Ectodermal cell (in vitro differentiated cells): ENCODE results near the gene DNAH17.

Source experiments
- H3K27ac ChIP-seq: 2 replicates; pipeline ENCODE4 v1.7.0; 2013; ENCODE audit warnings: mild to moderate bottlenecking, low read depth, low read length; ENCODE audit not compliant: insufficient read depth, poor library complexity, severe bottlenecking
- H3K27me3 ChIP-seq: 2 replicates; pipeline ENCODE4 v1.7.0; 2013; ENCODE audit warnings: mild to moderate bottlenecking, low read length; ENCODE audit not compliant: insufficient read depth, control insufficient read depth, poor library complexity, severe bottlenecking
- H3K36me3 ChIP-seq: one replicate; pipeline ENCODE4 v1.7.0; 2013; ENCODE audit warnings: low read length; ENCODE audit not compliant: control insufficient read depth, insufficient read depth
- H3K4me1 ChIP-seq: one replicate; pipeline ENCODE4 v1.7.0; 2013; ENCODE audit warnings: low read length; ENCODE audit not compliant: control insufficient read depth, insufficient read depth
- H3K4me3 ChIP-seq: 2 replicates; pipeline ENCODE4 v1.7.0; 2013; ENCODE audit warnings: low read depth, low read length, control low read depth; ENCODE audit not compliant: insufficient read depth
- H3K9me3 ChIP-seq: 2 replicates; pipeline ENCODE4 v1.7.0; 2013; ENCODE audit warnings: mild to moderate bottlenecking, low read length, moderate library complexity; ENCODE audit not compliant: control insufficient read depth
- WGBS, 2 experiments: methylation state at CpG; one replicate each; pipeline ENCODE4 v1.1.7; 2013; ENCODE audit warnings: missing lambda C conversion rate in 2 of 2; 5-methylcytosine and 5-hydroxymethylcytosine counted together

The DNAH17 gene

DNA sequence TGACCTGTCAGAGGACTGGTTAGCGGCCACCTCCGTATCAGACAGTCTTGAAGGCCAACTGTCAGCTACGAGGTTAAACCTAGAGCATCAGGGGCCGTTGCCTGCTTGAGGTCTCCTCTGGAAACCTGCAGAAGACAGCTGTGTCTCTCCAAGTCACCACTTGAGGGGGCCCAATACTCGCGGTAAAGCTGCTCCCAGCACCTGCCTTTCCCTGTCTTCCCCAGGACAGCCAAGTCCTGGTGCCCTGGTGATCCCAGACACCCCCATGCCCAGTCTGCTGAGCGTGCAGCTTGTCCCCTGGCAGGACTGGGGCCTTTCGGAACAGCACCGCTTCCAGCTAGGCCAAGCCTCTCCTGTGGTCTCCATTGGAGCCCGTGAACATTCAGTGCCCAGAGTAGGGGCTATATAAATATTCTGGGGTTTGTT is 80.1 kb downstream of the DNAH17 start:
- H3K4me1 ChIP-seq: no peaks in the 10 kb centered on the region
- no peaks in the 10 kb centered on the region for H3K9me3 ChIP-seq
- no peaks in the 10 kb centered on the region for H3K27me3 ChIP-seq
- H3K36me3 ChIP-seq: no peaks in the 10 kb centered on the region
- H3K27ac ChIP-seq: no peak overlapping the region
- no peak overlapping the region for H3K4me3 ChIP-seq
- WGBS, 2 experiments: 37 to 41% methylated on average over 10 of the region's 10 CpGs

DNA sequence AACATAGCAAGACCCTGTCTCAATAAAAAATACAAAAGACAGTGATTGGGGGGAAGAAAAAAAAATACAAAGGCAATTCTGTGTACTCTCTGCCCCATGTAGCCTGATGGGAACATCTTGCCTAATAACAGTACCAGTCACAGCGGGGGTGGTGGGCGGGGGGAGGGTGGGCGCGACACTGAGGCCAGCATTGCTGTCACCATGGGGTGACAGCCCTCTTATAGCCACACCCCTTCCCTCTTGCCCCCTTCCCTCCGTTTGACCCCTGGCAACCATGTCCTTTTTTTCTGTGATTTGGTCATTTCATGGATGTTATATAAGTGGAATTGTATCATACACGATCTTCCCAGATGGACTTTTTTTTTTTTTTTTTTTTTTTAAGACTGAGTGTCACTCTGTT is 80.9 kb downstream of the DNAH17 start:
- 79 to 85% methylated on average over 5 to 6 of the region's 6 CpGs for WGBS, 2 experiments
- Histone ChIP-seq H3K27me3 (no peaks in the 10 kb centered on the region), H3K27ac (no peak overlapping the region), H3K9me3 (no peaks in the 10 kb centered on the region), H3K36me3 (no peaks in the 10 kb centered on the region), H3K4me3 (no peak overlapping the region), H3K4me1 (no peaks in the 10 kb centered on the region)

DNA sequence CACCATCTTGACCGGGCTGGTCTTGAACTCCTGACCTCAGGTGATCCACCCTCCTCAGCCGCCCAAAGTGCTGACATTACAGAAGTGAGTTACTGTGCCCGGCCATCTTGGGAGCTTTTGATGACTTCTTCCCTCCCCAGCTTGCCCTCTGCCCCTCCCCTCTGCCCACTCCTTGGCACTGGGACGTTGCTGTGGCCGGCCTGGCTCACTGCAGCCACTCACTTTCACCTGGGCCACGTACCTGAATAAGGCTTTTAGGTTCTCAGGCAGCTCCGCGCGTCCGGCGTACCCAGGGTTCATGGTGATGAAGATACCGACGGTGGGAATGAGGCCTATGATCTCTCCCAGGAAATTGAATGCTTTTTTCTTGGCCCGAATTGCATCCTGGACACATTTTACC is 81.6 kb downstream of the DNAH17 start:
- Histone ChIP-seq H3K4me3 (no peak overlapping the region), H3K36me3 (no peaks in the 10 kb centered on the region), H3K27me3 (no peaks in the 10 kb centered on the region), H3K9me3 (no peaks in the 10 kb centered on the region), H3K27ac (no peak overlapping the region), H3K4me1 (no peaks in the 10 kb centered on the region)
- WGBS, 2 experiments: 92 to 93% methylated on average over 14 of the region's 14 CpGs

DNA sequence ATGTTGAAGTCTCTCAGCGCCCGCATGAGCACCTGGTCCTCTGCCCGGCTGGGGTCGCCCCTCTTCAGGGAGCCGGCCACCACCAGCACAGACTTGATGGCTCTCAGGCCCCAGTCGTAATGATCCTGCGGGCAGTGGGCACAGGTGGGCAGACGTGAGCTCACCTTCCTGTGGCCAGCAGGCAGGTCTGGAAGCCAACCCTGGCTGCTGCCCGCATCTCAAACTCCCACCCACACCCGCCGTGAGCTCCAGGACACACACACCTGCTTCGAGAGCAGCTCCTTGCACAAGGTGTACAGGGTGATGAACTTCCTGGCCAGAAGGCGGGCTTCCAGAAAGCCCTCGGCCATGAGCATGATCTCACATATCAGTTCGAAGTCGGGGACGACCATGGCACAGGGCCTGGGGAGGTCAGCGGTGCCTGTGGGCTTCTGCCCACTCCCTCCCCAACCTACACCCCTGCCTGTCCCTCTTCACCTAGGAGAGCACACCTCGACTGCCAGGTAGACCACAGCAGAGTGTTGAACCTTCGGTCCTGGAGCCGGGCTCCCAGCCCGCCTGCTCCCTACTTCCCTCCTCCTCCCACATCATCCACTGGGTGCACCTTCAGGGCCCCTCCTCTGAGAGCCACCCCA is 82.4 kb downstream of the DNAH17 start:
- no peak overlapping the region for H3K4me3 ChIP-seq
- no peaks in the 10 kb centered on the region for H3K4me1 ChIP-seq
- H3K9me3 ChIP-seq: no peaks in the 10 kb centered on the region
- H3K27ac ChIP-seq: no peak overlapping the region
- H3K27me3 ChIP-seq: no peaks in the 10 kb centered on the region
- no peaks in the 10 kb centered on the region for H3K36me3 ChIP-seq
- WGBS, 2 experiments: 91% methylated on average over 22 of the region's 22 CpGs

DNA sequence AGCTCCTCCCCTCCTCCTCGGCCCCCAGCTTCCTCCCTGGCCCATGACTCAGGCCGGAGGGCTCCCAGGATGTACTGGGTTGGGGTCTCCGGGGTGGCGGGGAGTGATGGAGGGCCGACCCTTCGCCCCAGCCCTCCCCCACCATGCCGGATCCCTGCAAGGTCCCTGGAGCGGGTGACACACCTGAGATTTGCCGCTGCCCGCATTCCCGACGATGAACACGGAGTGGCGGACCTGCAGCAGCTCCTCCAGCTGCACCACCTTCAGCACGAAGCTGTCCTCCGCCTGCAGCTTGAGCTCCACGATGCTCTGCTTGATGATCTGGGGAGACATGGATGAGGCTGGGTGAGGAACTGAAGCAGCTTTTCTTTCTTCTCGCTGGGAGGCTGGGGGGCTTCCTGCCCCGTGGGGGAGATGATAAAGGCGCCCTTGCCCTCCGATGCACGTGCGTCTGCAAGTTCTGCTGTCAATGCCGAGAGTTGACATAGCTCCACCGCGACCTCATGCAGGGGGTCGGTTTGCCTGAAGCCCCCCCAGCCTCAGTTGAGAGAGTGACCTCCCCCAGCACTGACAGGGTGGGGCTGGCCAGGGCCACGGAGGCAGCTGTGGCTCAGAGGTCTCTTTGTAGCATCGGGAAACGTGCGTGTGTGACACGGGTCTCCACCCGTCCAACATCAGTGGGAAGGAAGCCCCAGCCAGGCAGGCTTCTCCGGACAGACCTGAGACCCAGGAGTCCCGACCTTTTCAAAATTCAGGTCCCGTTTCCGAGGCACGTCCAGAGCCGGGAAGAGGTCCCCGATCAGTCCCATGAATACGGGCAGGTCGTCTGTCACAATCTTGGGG is 83.1 kb downstream of the DNAH17 start:
- H3K4me3 ChIP-seq: no peak overlapping the region
- H3K27me3 ChIP-seq: no peaks in the 10 kb centered on the region
- no peaks in the 10 kb centered on the region for H3K9me3 ChIP-seq
- no peaks in the 10 kb centered on the region for H3K36me3 ChIP-seq
- 89% methylated on average over 42 of the region's 42 CpGs for WGBS, 2 experiments
- no peak overlapping the region for H3K27ac ChIP-seq
- H3K4me1 ChIP-seq: no peaks in the 10 kb centered on the region

DNA sequence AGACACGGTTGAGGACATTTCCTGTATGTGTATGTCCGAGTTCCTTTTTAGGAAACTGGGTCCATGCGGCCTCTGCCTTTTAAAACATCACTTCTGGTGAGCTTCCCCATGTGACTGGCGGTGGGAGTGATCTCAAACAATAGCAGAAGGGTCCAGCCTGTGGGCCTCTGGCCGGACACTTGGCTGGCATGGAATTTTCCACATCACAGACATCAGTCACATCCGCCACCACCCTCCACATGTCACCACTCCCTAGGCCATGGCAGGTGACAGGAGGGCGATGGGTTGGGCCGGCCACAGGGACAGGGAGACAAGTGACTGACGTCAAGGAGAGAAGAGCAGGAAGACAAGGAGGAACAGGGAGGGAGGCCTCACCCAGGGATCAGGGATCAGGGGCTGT is 83.7 kb downstream of the DNAH17 start:
- H3K4me3 ChIP-seq: no peak overlapping the region
- no peaks in the 10 kb centered on the region for H3K4me1 ChIP-seq
- no peaks in the 10 kb centered on the region for H3K27me3 ChIP-seq
- 85 to 87% methylated on average over 9 of the region's 9 CpGs for WGBS, 2 experiments
- H3K36me3 ChIP-seq: no peaks in the 10 kb centered on the region
- no peaks in the 10 kb centered on the region for H3K9me3 ChIP-seq
- no peak overlapping the region for H3K27ac ChIP-seq

DNA sequence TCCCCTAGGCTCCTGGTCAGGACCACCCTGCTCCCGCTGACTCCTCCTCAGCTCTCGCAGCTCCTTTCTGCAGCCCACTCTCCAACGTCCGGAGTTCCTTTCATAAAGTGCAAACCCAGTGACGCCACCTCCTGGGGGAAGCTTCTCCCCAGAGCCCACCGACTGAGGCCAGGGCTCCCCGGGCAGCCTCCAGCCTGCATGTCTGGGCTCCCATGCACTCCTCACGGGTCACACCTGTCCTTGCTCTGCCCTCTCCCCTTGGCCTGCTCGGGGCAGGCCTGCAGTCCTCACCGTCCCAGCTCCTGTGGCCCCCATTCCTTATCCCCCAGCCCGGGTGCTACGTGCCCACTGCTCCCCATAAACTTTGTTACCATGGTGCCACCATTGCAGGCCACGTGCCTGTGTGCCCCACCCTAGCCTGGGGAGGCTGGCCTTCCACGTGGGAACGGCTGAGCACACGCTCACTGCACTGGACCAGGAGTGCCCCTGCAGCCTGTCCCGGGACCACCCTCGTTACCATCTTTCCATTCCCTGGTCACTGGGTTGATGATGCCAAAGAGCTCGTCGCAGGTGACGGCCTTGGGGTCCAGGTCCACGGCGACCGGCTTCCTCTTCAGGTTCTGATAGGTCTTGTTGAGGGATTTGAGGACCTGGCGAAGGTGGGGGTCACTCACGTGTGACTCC is 84.9 kb downstream of the DNAH17 start:
- Histone ChIP-seq H3K4me1 (no peaks in the 10 kb centered on the region), H3K4me3 (no peak overlapping the region), H3K36me3 (no peaks in the 10 kb centered on the region), H3K27ac (no peak overlapping the region), H3K27me3 (no peaks in the 10 kb centered on the region), H3K9me3 (no peaks in the 10 kb centered on the region)
- 90 to 91% methylated on average over 26 of the region's 26 CpGs for WGBS, 2 experiments

DNA sequence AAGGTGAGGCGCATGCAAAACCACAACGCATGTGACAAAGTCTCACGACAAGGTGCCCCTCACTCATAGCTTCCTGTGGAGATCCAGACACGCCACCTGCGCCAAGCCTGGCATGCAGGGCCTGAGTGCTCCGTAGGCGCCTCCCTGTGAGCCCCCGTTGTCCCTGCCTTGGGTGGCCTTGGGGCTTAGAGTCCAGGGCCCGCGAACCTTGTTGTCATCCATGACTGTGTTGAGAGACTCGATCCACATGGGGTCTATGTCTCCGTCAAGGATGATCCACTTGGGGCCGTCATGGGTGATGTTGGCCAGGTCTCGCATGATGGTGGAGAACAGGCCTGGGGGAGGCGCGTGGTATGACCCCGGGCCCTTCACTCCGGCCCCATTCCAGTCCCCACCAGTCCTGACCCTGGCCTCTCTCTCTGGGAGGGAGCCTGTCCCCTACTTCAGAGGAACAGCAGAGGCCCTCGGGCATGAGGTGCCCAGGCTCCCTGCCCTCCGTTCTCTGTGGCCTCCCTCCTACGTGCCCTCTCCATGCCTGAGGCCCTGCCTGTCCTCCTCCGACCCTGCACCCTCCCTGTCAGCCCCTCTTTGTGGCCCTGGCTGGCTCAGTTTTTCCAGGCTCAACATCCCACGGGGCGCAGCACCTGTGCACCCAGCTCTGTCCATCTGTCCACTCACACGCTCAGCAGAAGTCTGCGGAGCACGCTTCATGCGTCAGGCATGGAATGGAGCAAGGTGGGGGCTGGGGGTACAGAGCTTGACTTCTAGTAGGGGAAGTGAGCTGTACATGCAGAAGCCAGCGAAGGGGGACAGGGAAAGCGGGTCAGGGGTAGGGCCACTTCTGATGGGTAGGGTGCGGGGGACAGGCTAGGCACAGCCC is 85.7 kb downstream of the DNAH17 start:
- Histone ChIP-seq H3K9me3 (no peaks in the 10 kb centered on the region), H3K36me3 (no peaks in the 10 kb centered on the region), H3K27me3 (no peaks in the 10 kb centered on the region), H3K4me3 (no peak overlapping the region), H3K27ac (no peak overlapping the region), H3K4me1 (no peaks in the 10 kb centered on the region)
- 94 to 95% methylated on average over 31 of the region's 31 CpGs for WGBS, 2 experiments

DNA sequence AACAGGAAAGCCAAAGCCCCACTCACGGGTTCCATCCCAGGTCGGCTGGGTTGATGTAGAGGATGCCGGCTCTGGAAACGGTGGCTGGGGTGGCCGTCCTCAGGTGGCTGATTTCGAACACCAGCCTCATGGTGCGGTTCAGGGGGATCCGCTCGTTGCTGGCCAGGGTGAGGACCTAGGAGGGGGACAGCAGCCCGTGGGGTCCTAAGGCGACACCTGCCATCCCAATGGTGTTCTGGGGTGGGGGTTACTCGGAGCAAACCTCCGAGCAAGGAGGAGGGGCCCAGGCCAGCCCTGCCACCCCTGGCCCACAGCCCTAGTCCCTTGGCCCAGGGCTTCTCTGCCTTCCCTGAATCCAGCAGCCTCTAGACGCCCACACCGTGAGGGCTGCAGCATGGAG is 86.5 kb downstream of the DNAH17 start:
- Histone ChIP-seq H3K9me3 (no peaks in the 10 kb centered on the region), H3K4me3 (no peak overlapping the region), H3K4me1 (no peaks in the 10 kb centered on the region), H3K36me3 (no peaks in the 10 kb centered on the region), H3K27me3 (peaks cover 2% of the 10 kb centered on the region), H3K27ac (no peak overlapping the region)
- WGBS, 2 experiments: 93 to 94% methylated on average over 15 of the region's 15 CpGs
